Neuron (in vitro differentiated cells): Measurements from ENCODE around the gene AMY2A.
"Not testable (repeated sequence)": the region's sequence is repeated elsewhere in the genome, so short reads cannot be mapped to it uniquely, and the experiment has no call there.

ENCODE experiments used
- H2AFZ ChIP-seq: one replicate; pipeline ENCODE4 v1.6.1; 2013; ENCODE audit warnings: low read depth, mild to moderate bottlenecking, inconsistent platforms, low read length, moderate library complexity
- H3K27me3 ChIP-seq: one replicate; pipeline ENCODE4 v1.6.1; 2013; ENCODE audit warnings: low read length; ENCODE audit not compliant: insufficient read depth
- H3K36me3 ChIP-seq: one replicate; pipeline ENCODE4 v1.6.1; 2013; ENCODE audit warnings: low read length; ENCODE audit not compliant: insufficient read depth
- H3K4me1 ChIP-seq: one replicate; pipeline ENCODE4 v1.6.1; 2013; ENCODE audit warnings: low read length; ENCODE audit not compliant: insufficient read depth
- H3K4me3 ChIP-seq: 2 replicates; pipeline ENCODE4 v1.5.1; 2013; ENCODE audit warnings: mild to moderate bottlenecking, low read length, moderate library complexity
- H3K9me3 ChIP-seq: one replicate; pipeline ENCODE4 v1.6.1; 2013; ENCODE audit warnings: low read length

The AMY2A gene

DNA sequence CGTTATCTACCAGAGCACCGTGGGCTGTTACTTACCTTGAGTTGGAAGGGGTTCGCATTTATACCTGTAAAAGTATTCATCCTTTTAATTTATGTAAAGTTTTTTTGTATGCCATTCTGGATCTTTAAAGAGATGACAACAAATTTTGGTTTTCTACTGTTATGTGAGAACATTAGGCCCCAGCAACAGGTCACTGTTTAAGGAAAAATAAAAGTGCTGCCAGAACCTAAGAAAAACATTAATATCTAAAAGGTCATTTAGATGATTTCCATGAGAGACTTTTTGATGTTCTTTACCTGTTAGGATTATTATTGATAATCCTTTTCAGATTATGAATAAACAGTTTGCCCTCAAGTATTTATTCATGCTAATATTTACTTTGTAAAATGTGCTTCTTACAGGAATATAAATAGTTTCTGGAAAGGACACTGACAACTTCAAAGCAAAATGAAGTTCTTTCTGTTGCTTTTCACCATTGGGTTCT is at the start of gene AMY2A:
TSS of gene AMY2A (plus strand) at position 434 of the 484 bp plus-strand sequence. CDS start at position 448, 14 bp downstream.
- not testable (repeated sequence) for H3K4me3 ChIP-seq, H2AFZ ChIP-seq, H3K36me3 ChIP-seq, H3K27me3 ChIP-seq, H3K9me3 ChIP-seq, H3K4me1 ChIP-seq

GRCh38 chr1:103569493-103569892 is 47.7 kb upstream of the AMY2A start:
- Histone ChIP-seq H3K4me3 (no peak overlapping the region), H3K36me3 (no peaks in the 10 kb centered on the region), H2AFZ (no peak overlapping the region), H3K27me3 (no peaks in the 10 kb centered on the region), H3K4me1 (no peaks in the 10 kb centered on the region), H3K9me3 (peaks cover 7% of the 10 kb centered on the region)

DNA sequence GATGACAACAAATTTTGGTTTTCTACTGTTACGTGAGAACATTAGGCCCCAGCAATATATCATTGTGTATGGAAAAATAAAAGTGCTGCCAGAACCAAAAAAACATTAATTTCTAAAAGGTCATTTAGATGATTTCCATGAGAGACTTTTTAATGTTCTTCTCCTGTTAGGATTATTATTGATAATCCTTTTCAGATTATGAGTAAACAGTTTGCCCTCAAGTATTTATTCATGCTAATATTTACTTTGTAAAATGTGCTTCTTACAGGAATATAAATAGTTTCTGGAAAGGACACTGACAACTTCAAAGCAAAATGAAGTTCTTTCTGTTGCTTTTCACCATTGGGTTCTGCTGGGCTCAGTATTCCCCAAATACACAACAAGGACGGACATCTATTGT is 45.9 kb upstream of the AMY2A start, which contains the start of gene AMY2B:
TSS of gene AMY2B (plus strand) at position 301 of the 400 bp plus-strand sequence. CDS start at position 315, 14 bp downstream.
- H2AFZ ChIP-seq, H3K4me1 ChIP-seq, H3K4me3 ChIP-seq, H3K27me3 ChIP-seq, H3K9me3 ChIP-seq, H3K36me3 ChIP-seq: not testable (repeated sequence)

GRCh38 chr1:103576065-103576464 is 41.2 kb upstream of the AMY2A start:
- H2AFZ ChIP-seq: no peak overlapping the region
- H3K36me3 ChIP-seq: no peaks in the 10 kb centered on the region
- no peaks in the 10 kb centered on the region for H3K4me1 ChIP-seq
- no peaks in the 10 kb centered on the region for H3K27me3 ChIP-seq
- H3K9me3 ChIP-seq: no peaks in the 10 kb centered on the region
- H3K4me3 ChIP-seq: no peak overlapping the region

DNA sequence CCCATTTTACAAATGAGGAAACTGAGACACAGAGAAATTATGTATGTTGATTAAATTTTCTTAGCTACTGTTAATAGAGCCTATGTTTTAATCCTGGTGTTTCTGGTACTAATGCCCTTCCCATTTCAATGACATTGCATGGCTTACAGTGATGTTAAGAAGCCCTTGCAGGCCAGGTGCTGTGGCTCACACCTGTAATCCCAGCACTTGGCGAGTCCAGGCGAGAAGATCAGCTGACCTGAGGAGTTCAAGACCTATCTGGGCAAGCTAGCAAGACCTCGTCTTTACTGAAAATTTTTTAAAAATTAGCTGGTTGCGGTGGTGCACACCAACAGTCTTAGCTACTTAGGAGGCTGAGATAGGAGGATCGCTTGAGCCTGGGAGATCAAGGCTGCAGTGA is 40.4 kb upstream of the AMY2A start:
- H3K4me1 ChIP-seq, H3K9me3 ChIP-seq, H3K27me3 ChIP-seq, H3K36me3 ChIP-seq, H3K4me3 ChIP-seq, H2AFZ ChIP-seq: not testable (repeated sequence)

DNA sequence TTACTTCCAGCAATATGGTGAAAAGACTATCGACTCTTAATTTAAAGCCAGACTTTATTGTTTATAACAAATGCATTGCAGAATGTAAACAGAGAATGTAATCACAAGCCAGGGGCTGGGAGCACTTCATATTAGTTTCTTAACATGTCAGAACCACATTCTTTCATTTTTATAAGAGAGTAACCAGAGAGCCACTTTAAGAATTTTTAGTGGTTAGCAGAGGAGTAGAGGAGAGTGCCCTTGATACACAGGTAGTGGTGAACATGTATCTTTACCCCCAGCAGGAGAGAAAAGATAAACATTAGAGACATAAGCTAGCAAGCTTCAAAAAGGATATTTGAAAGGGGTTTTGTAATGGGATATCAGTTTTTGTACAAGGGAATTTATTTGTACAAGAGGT is 34.8 kb upstream of the AMY2A start:
- no peak overlapping the region for H3K4me3 ChIP-seq
- no peaks in the 10 kb centered on the region for H3K4me1 ChIP-seq

DNA sequence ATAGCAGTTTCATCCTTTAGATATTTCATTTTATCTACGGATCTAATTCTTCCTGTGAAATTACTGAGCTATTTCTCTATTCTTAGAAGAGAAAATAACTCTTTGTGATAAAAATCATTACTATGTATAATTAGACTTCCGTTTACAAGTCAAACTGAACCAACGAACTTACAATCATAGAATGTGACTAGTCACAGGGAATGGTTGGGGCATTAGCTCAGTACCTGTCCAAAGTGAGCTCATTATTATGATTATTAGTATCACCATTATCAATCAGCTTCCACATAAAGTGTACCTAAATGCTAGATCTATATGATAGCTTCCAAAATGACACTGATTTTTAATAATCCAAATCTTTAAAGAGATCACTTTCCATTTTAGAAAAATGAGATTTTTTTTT is 33.3 kb upstream of the AMY2A start:
- no peak overlapping the region for H2AFZ ChIP-seq
- no peaks in the 10 kb centered on the region for H3K27me3 ChIP-seq
- H3K9me3 ChIP-seq: peaks cover 4% of the 10 kb centered on the region
- H3K36me3 ChIP-seq: no peaks in the 10 kb centered on the region
- no peak overlapping the region for H3K4me3 ChIP-seq
- no peaks in the 10 kb centered on the region for H3K4me1 ChIP-seq

More for the DNA sequence above, 34.8 kb upstream of the AMY2A start:
- Histone ChIP-seq H3K9me3 (no peaks in the 10 kb centered on the region), H2AFZ (no peak overlapping the region), H3K36me3 (no peaks in the 10 kb centered on the region), H3K27me3 (no peaks in the 10 kb centered on the region)

DNA sequence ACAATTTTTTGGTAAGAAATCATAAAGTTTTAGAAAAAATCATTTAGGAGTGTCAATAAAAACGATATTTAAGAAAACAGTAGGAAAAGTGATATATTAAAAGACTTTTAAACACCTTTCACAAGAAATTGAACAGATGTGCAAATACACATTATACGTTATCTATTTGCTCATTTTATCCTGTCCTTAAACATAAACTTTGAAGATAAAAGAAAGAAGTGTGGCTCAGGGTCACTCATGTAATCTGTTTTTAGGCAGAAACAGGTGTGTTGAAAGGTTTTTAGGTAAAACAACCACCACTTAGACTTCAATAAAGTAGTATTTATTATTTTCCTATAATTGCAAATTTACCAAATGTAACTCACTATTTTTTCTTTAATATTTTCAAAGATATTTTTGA is 32.7 kb upstream of the AMY2A start:
- Histone ChIP-seq H3K4me3 (no peak overlapping the region), H2AFZ (no peak overlapping the region), H3K9me3 (peaks cover 4% of the 10 kb centered on the region), H3K4me1 (no peaks in the 10 kb centered on the region), H3K36me3 (no peaks in the 10 kb centered on the region), H3K27me3 (no peaks in the 10 kb centered on the region)

GRCh38 chr1:103602740-103603139 is 14.5 kb upstream of the AMY2A start:
- H2AFZ ChIP-seq, H3K4me1 ChIP-seq, H3K9me3 ChIP-seq, H3K36me3 ChIP-seq, H3K27me3 ChIP-seq, H3K4me3 ChIP-seq: not testable (repeated sequence)

DNA sequence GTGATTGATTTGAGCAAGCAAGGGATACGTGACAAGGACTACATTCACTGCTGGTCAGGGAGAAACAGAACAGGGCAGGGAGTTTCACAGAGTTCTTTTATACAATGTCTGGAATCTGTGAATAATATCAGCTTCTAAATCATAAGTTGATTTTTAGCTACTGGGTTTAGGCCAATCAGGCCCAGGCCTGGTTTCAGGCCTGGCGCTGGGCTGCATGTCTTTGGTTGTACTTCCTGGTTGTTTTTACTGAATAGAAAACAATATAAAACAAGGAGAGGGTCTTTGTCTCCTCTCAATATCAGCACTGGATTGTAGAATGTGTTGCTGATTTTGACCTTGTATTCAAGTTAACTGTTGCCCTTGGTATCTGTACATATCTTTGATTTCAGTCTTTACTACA is 865 bp upstream of the AMY2A start:
- H3K9me3 ChIP-seq: no peaks in the 10 kb centered on the region
- H3K36me3 ChIP-seq: no peaks in the 10 kb centered on the region
- H3K4me1 ChIP-seq: no peaks in the 10 kb centered on the region
- no peak overlapping the region for H2AFZ ChIP-seq
- no peak overlapping the region for H3K4me3 ChIP-seq
- no peaks in the 10 kb centered on the region for H3K27me3 ChIP-seq

- H3K9me3 ChIP-seq, H3K36me3 ChIP-seq, H3K4me1 ChIP-seq, H2AFZ ChIP-seq, H3K27me3 ChIP-seq, H3K4me3 ChIP-seq: not testable (repeated sequence)
Measured at GRCh38 chr1:103627436-103627835, 10.2 kb downstream of the AMY2A start.

DNA sequence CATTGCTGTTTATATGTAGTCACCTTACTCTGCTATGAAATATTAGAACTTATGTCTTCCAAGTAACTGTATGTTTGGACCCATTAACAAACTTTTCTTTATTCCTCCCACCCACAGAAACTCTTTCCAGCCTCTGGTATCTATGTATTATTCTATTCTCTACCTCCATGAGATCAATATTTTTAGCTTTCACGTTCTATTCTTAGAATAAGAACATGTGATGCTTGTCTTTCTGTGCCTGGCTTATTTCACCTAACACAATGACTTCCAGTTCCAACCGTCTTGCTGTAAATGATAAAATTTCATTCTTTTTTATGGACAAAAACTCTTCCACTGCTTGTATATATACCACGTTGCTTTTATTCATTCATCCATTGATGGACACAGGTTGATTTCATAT is 24.0 kb downstream of the AMY2A start:
- not testable (repeated sequence) for H3K9me3 ChIP-seq, H3K4me3 ChIP-seq, H2AFZ ChIP-seq, H3K27me3 ChIP-seq, H3K4me1 ChIP-seq, H3K36me3 ChIP-seq

GRCh38 chr1:103643908-103644307 is 26.7 kb downstream of the AMY2A start:
- not testable (repeated sequence) for H3K36me3 ChIP-seq, H3K27me3 ChIP-seq, H3K4me1 ChIP-seq, H3K4me3 ChIP-seq, H2AFZ ChIP-seq, H3K9me3 ChIP-seq

- H3K36me3 ChIP-seq, H3K4me3 ChIP-seq, H3K9me3 ChIP-seq, H3K4me1 ChIP-seq, H2AFZ ChIP-seq, H3K27me3 ChIP-seq: not testable (repeated sequence)
Measured at GRCh38 chr1:103650305-103650704, 33.1 kb downstream of the AMY2A start.
